ENCODE data around the gene UBE2U.
"Not testable (repeated sequence)": the region's sequence is repeated elsewhere in the genome, so short reads cannot be mapped to it uniquely, and the experiment has no call there.

UBE2U gene

GRCh38 chr1:64239519-64239918 is 36.1 kb downstream of the UBE2U start:
- DNase-seq (ENCODE audit: low read depth in 3 of 3, low spot score in 1 of 3) = not testable (repeated sequence)

- no peak for DNase-seq (ENCODE audit: low read depth in 3 of 3, low spot score in 1 of 3)
These were observed 36.8 kb downstream of the UBE2U start for GRCh38 chr1:64240206-64240605.

- DNase-seq (ENCODE audit: low read depth in 3 of 3, low spot score in 1 of 3) = no peak
These were observed 37.6 kb downstream of the UBE2U start for GRCh38 chr1:64241069-64241468.

GRCh38 chr1:64242895-64243756 is 39.7 kb downstream of the UBE2U start:
- no peak for DNase-seq (ENCODE audit: low read depth in 3 of 3, low spot score in 1 of 3)

GRCh38 chr1:64243757-64244080 is 40.3 kb downstream of the UBE2U start:
- DNase-seq (ENCODE audit: low read depth in 3 of 3, low spot score in 1 of 3) = no peak

GRCh38 chr1:64245495-64245894 is 42.1 kb downstream of the UBE2U start:
- DNase-seq (ENCODE audit: low read depth in 3 of 3, low spot score in 1 of 3) = no peak

- DNase-seq (ENCODE audit: low read depth in 3 of 3, low spot score in 1 of 3) = no peak
These were observed 43.0 kb downstream of the UBE2U start for GRCh38 chr1:64246294-64246917.

GRCh38 chr1:64248065-64248464 is 44.6 kb downstream of the UBE2U start:
- no peak for DNase-seq (ENCODE audit: low read depth in 3 of 3, low spot score in 1 of 3)

GRCh38 chr1:64250472-64250871 is 47.0 kb downstream of the UBE2U start:
- not testable (repeated sequence) for DNase-seq (ENCODE audit: low read depth in 3 of 3, low spot score in 1 of 3)

GRCh38 chr1:64251971-64252370 is 48.5 kb downstream of the UBE2U start:
- DNase-seq (ENCODE audit: low read depth in 3 of 3, low spot score in 1 of 3) = no peak

GRCh38 chr1:64257233-64257632 is 53.8 kb downstream of the UBE2U start:
- not testable (repeated sequence) for DNase-seq (ENCODE audit: low read depth in 3 of 3, low spot score in 1 of 3)

GRCh38 chr1:64258444-64258843 is 55.0 kb downstream of the UBE2U start:
- DNase-seq (ENCODE audit: low read depth in 3 of 3, low spot score in 1 of 3) = not testable (repeated sequence)

GRCh38 chr1:64263335-64263734 is 59.9 kb downstream of the UBE2U start:
- DNase-seq (ENCODE audit: low read depth in 3 of 3, low spot score in 1 of 3) = no peak

GRCh38 chr1:64263856-64264255 is 60.4 kb downstream of the UBE2U start:
- DNase-seq (ENCODE audit: low read depth in 3 of 3, low spot score in 1 of 3) = no peak

- DNase-seq (ENCODE audit: low read depth in 3 of 3, low spot score in 1 of 3) = no peak
These were observed 61.7 kb downstream of the UBE2U start for GRCh38 chr1:64265141-64265540.

GRCh38 chr1:64266991-64267390 is 63.6 kb downstream of the UBE2U start:
- DNase-seq (ENCODE audit: low read depth in 3 of 3, low spot score in 1 of 3) = no peak

GRCh38 chr1:64268653-64269557 is 65.5 kb downstream of the UBE2U start:
- DNase-seq (ENCODE audit: low read depth in 3 of 3, low spot score in 1 of 3) = peak; percentile 19 to 28 (median 20)

GRCh38 chr1:64269558-64269884 is 66.1 kb downstream of the UBE2U start:
- no peak for DNase-seq (ENCODE audit: low read depth in 3 of 3, low spot score in 1 of 3)

GRCh38 chr1:64280001-64280400 is 76.6 kb downstream of the UBE2U start:
- no peak for DNase-seq (ENCODE audit: low read depth in 3 of 3, low spot score in 1 of 3)

- no peak for DNase-seq (ENCODE audit: low read depth in 3 of 3, low spot score in 1 of 3)
These were observed 78.9 kb downstream of the UBE2U start for GRCh38 chr1:64282351-64282750.

- DNase-seq (ENCODE audit: low read depth in 3 of 3, low spot score in 1 of 3) = no peak
These were observed 83.6 kb downstream of the UBE2U start for GRCh38 chr1:64287071-64287470.

- no peak for DNase-seq (ENCODE audit: low read depth in 3 of 3, low spot score in 1 of 3)
These were observed 87.0 kb downstream of the UBE2U start for GRCh38 chr1:64290420-64290819.
